Fibroblast of mammary gland (primary cell): ENCODE data around the gene PLAA.

Experiments used
- DNase-seq: peaks from one replicate; pipeline ENCODE4 v3.0.0-alpha.2; 2010; ENCODE audit warnings: low read depth
- H3K4me3 ChIP-seq: 2 replicates; pipeline ENCODE4 v1.5.1; 2011; ENCODE audit warnings: low read depth, mild to moderate bottlenecking, low read length, moderate library complexity; ENCODE audit not compliant: control insufficient read depth
- TF ChIP-seq, protein P1 (sequence below): conservative IDR thresholded peaks from 2 replicates; pipeline ENCODE4 v1.5.1; 2011; ENCODE audit warnings: low read depth, low read length, inconsistent platforms; ENCODE audit not compliant: control insufficient read depth, insufficient read depth

Gene PLAA

DNA sequence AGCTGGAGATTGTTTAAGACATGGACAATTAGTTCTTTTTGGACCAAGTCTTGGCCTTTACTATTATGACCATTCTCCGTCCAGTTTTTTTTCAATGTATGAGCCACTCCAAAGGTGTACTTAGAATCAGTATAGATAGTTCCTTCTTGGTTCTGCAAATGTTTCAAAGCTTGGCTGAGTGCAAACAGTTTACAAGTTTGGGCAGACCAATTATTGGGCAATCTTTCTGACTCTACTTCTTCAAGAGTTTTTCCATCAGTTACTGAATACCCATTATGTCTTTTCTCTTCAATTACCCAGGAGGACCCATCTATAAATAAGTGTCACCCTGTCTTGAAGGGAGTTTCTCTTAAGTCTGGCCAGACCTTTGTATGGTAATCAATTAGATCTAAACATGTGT lies 24.7 kb upstream of the PLAA start:
- H3K4me3 ChIP-seq = no peak overlapping the region
- TF ChIP-seq, protein P1, sequence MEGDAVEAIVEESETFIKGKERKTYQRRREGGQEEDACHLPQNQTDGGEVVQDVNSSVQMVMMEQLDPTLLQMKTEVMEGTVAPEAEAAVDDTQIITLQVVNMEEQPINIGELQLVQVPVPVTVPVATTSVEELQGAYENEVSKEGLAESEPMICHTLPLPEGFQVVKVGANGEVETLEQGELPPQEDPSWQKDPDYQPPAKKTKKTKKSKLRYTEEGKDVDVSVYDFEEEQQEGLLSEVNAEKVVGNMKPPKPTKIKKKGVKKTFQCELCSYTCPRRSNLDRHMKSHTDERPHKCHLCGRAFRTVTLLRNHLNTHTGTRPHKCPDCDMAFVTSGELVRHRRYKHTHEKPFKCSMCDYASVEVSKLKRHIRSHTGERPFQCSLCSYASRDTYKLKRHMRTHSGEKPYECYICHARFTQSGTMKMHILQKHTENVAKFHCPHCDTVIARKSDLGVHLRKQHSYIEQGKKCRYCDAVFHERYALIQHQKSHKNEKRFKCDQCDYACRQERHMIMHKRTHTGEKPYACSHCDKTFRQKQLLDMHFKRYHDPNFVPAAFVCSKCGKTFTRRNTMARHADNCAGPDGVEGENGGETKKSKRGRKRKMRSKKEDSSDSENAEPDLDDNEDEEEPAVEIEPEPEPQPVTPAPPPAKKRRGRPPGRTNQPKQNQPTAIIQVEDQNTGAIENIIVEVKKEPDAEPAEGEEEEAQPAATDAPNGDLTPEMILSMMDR = no peak
- DNase-seq = no peak

DNA sequence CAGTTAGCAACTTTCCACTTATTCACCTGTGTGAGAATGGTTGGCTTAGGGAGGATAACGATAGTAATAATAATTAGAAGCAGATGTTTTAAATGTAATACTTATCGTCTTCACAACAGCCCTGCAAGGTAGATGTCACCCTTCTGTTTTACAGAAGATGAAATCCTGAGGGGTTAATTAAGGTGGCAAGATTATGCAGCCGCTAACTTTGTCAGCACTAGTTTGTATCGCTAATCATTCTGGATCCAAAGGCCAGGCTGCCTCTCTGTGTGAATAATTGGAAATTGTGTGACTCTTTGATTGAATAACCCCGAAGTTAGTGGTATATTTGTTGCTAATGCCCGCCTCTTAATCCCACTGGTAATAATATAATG lies 9.8 kb upstream of the PLAA start:
- H3K4me3 ChIP-seq = peak overlapping the region; percentile 80
- DNase-seq = no peak
- TF ChIP-seq, protein P1 = no peak

DNA sequence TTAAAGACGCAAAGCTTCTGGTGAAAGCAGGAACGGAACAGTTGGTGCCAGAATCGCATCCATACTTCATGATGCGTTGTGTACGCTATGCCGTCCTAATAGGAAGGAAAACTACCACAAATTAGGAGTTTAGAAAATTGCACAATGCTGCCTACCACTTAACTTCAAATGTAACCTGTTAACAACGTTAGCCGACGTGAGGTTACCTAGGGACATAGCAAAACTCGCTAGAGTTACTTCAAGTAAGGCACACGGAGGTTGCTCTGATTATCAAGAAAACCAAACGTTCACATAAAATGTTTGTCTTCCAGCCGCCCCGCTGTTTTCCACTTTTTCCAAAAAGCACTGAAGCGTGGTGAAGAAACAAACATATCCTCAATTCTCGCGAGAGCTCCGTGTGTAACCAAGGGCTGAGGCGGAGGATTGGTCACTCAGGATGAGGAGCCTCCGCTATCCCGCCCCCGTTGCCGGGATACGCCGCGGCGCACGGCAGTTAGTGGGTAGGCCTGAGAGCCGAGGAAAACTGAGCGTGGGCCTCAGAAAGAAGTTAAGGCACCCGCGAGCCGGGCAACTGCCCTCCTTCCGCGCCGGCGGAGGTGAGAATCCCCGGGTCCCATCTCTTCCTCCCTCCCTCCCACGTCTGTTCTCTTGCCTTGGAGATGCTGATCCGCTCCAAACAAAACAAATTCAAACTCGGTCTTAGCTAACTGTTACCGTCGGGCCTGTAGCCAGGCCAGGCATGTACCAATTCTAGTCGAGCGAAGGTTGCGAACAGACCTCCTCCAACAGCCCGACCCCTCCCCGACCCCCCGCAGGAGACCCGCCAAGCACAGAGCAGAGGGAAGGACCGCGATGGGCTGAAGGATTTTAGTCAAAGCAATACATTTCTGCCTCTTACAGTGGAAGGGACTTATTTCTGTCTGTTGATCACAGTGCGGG lies 9.1 kb upstream of the PLAA start, which contains the start of gene IFT74:
IFT74 (plus strand) TSS at position 492 of the 939 bp plus-strand sequence. CDS start 5,556 bp downstream, outside the sequence.
- peak within 1 kb of the TSS; percentile 80 for H3K4me3 ChIP-seq

DNA sequence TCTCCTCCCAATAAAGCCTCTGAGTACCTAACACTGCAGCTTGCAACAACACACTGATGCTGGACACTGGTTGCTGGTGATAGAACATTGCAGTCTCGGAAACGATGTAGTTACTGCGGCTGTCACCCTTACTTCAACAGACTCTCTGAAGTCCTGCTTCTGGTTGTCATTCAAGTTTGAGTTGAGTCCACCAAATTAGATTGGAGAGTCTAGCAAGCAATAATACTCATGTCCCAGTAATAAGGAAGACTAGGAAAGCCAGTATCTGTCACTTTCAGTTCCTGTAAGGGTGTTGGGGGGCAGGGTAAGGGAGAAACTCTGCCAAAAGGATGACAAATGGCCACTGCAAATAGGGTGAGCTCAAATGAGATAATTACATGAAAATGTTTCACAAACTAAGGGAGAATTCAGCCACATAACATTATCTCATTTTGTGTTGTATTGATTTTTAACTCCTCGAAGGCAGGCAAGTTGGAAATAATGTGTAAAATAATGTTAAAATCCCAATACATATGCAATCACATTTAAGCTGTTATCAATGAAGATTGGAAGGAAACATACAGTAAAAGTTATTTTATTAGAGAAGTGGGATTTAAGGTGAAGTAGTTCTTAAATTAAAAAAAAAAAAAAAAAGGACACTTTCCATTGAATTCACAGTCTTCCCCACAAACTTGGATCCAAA lies 8.3 kb upstream of the PLAA start:
- TF ChIP-seq, protein P1 = no peak
- peak; percentile 41 for DNase-seq
- H3K4me3 ChIP-seq = peak overlapping the region; percentile 80

More for the DNA sequence above, 9.1 kb upstream of the PLAA start, which contains the start of gene IFT74:
- DNase-seq = peak; percentile 98
- TF ChIP-seq, protein P1 = no peak

DNA sequence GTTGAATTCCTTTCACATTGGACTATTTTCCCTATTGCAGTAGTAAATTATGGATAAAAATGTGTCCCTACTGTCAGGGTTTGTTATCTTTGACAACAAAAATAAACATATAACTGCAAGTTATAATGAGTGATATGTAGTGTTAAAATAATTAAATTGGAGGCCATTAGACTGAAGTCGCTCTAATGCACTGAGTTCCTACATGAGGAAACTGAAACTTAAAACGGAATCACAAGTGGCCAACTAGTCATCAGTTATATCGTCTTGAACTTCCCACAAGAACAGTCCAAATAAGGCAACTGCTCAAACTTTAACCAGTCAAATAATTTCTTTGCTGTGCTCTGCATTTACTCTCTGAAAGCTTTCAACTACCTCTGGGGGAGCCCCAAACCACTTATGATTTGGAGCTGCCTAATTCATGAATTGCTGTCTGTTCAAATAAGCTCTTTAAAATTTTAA lies 7.0 kb upstream of the PLAA start:
- no peak for DNase-seq
- H3K4me3 ChIP-seq = no peak overlapping the region

DNA sequence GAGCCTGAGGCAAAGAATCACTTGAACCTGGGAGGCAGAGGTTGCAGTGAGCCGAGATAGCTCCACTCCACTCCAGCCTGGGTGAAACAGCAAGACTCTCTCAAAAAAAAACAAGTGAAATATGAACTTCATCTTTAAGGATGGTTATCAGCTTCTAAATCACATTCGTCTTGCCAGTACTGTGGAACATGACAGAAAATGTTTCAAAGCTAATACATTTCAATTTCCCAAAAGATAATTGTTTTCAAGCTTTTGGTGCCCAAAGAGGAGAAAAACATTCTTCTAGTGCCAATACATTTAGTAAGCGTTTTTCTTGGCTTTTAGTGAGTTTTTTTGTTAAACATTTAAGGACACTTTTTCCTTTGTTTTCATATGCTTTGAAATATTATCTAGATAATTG lies 4.8 kb upstream of the PLAA start:
- H3K4me3 ChIP-seq = no peak overlapping the region
- DNase-seq = no peak
- TF ChIP-seq, protein P1 = no peak

More for the DNA sequence above, 7.0 kb upstream of the PLAA start:
- TF ChIP-seq, protein P1 = no peak
